H1 (cell line): ENCODE measurements around the gene RAB31. TPM values are rescaled to one million over a fixed set of nuclear protein-coding genes. Genes with fewer than 3 reads are reported as not detected.

Source experiments
- SIX5 ChIP-seq: IDR thresholded peaks from 2 replicates; pipeline ENCODE4 v1.6.1; 2011; ENCODE audit warnings: mild to moderate bottlenecking, low read depth, low read length
- polyA plus RNA-seq, 7 experiments: library from polyadenylated mRNA; depleted of rRNA in 3 of 7; stranded (reverse) in 5 of 7; unstranded in 2 of 7; fragments of >200 nt in 5 of 7; fragments of 200-250 nt in 2 of 7; gene quantifications; 1 replicate in 5 of 7; 2 replicates in 1 of 7; 4 replicates in 1 of 7; pipeline versions ENCODE4 v1.2.1 to v1.2.3, GENCODE V29; 2011 to 2013; ENCODE audit warnings: missing spikeins in 2 of 7, mixed read lengths in 2 of 7
- total RNA-seq: library from RNA; stranded (reverse); fragmentation: NEBNext Ultra II Directional; extraction: Animal tissue kit (Norgen Biotek cat#: 25700); gene quantifications from 2 replicates; pipeline ENCODE4 v1.2.1, GENCODE V29; 2021

RAB31 gene
- total and polyA plus RNA-seq, 2 of the 8 experiments (the other 6 are each of a cell fraction or from before 2014, with no cell fraction given): 15.2 to 40.9 TPM

- 0 out of 2 replicates have a peak, but pooled peaks have one; percentile 6 for TF ChIP-seq SIX5
- TF ChIP-seq, all 59 proteins: peak for 5
Measured at GRCh38 chr18:9835113-9835755, 127.1 kb downstream of the RAB31 start (continued).
